ENCODE measurements around the gene IL34. TPM values are rescaled to one million over a fixed set of nuclear protein-coding genes. Genes with fewer than 3 reads are reported as not detected.

The IL34 gene
- total and polyA plus RNA-seq, 2 experiments from 2014 or later = 4.3 to 6.6 TPM

- no peak for TF ChIP-seq ETS1 (IDR thresholded peaks at IDR 0.05)
- no peak for TF ChIP-seq EZH2phosphoT487 (IDR thresholded peaks at IDR 0.05; ENCODE audit: unreplicated experiment)
- no peak for TF ChIP-seq CREB1 (CRISPR knock-in tag; IDR thresholded peaks at IDR 0.05; ENCODE audit: low read depth)
- TF ChIP-seq STAT1 (IDR thresholded peaks at IDR 0.05; ENCODE audit: unreplicated experiment) = no peak
- TF ChIP-seq EZH2 (IDR thresholded peaks at IDR 0.05; ENCODE audit: low read depth, unreplicated experiment) = no peak
- TF ChIP-seq CTCF (conservative IDR thresholded peaks at IDR 0.05; ENCODE audit: low read depth in 2 of 2) = no peak
- no peak for TF ChIP-seq ZNF462 (CRISPR knock-in tag; IDR thresholded peaks at IDR 0.05)
- no peak for TF ChIP-seq ZNF331 (CRISPR knock-in tag; IDR thresholded peaks at IDR 0.05; ENCODE audit: low read depth)
- TF ChIP-seq REST (IDR thresholded peaks at IDR 0.05; ENCODE audit: unreplicated experiment) = no peak
- TF ChIP-seq NANOG (IDR thresholded peaks at IDR 0.05; ENCODE audit: borderline replicate concordance) = no peak
- no peak for TF ChIP-seq POLR2AphosphoS5 (IDR thresholded peaks at IDR 0.05; ENCODE audit: low read depth)
- no peak for TF ChIP-seq ZNF114 (CRISPR knock-in tag; IDR thresholded peaks at IDR 0.05)
- TF ChIP-seq JUNB (IDR thresholded peaks at IDR 0.05; ENCODE audit: unreplicated experiment) = no peak
- no peaks in the 10 kb centered on the region for H3K27me3 ChIP-seq (ENCODE audit: insufficient read depth)
- H3K27ac ChIP-seq (ENCODE audit: low read depth) = no peak overlapping the region
- no peaks in the 10 kb centered on the region for H3K9me3 Mint-ChIP-seq
- ATAC-seq (no peak), DNase-seq (ENCODE audit: low spot score) (no peak)
- H3K4me3 Mint-ChIP-seq = no peak overlapping the region
- no peak overlapping the region for H2AFZ ChIP-seq
- no peak overlapping the region for H3K4me2 ChIP-seq
- H4K20me1 ChIP-seq (replicated peaks; ENCODE audit: insufficient read depth) = no peaks in the 10 kb centered on the region
- no peaks in the 10 kb centered on the region for H3K79me2 ChIP-seq (replicated peaks; ENCODE audit: insufficient read depth)
- H3K9me2 ChIP-seq (ENCODE audit: insufficient read depth) = no peaks in the 10 kb centered on the region
- H3K4me1 ChIP-seq (ENCODE audit: insufficient read depth) = peaks cover 24% of the 10 kb centered on the region
- H3K36me3 Mint-ChIP-seq (ENCODE audit: low read depth) = peaks cover 2% of the 10 kb centered on the region; the same call in 1 of the 3 replicates
- no peaks in the 10 kb centered on the region for H3K36me3 ChIP-seq (ENCODE audit: insufficient read depth)
- no peak overlapping the region for H3K4me3 ChIP-seq
- peaks cover 41% of the 10 kb centered on the region for H3K4me1 Mint-ChIP-seq
- peaks cover 24% of the 10 kb centered on the region for H3K27me3 Mint-ChIP-seq (ENCODE audit: insufficient read depth, low read depth, poor library complexity)
- no peak overlapping the region for H3K27ac Mint-ChIP-seq
- peaks cover 16% of the 10 kb centered on the region; the same call in 1 of the 2 replicates for H3F3A ChIP-seq (replicated peaks; ENCODE audit: low read depth)
These were observed 45.9 kb downstream of the IL34 start for GRCh38 chr16:70692130-70692872.

Data from GM23338 (cell line).